ENCODE results near the gene SLC12A8. TPM values are rescaled to one million over a fixed set of nuclear protein-coding genes. Genes with fewer than 3 reads are reported as not detected.

SLC12A8 gene
- total and polyA plus RNA-seq, 9 of the 15 experiments (the other 6 are each of a cell fraction or from before 2014, with no cell fraction given), result 0.04 to 0.33 (median 0.09) TPM; not detected in 4

DNA sequence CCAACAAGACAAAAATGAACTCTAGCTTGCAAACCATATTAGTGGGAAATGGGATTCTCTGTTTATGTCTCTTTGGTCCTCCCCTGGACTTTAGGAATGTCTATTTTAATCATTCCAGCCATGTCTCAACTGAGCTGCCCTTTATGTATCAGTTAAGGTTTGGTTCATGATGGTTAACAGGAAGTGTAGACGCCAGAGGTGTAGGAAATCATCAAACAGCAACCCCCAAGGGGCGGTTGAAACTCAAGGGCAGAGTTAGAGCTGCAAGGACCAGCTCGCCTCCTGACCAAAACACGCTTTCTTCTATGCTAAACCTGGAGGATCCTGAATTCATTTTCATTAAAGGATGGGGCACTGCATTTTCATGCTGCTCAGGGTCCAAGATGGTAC lies 103.0 kb downstream of the SLC12A8 start:
- Histone ChIP-seq H3K27ac (ENCODE audit: extremely low read depth, low read depth, low read length) (no peak overlapping the region), H3K36me3 (ENCODE audit: control insufficient read depth, insufficient read depth, low read length) (no peaks in the 10 kb centered on the region), H2AFZ (ENCODE audit: low read depth, low read length) (no peak overlapping the region), H3K9ac (ENCODE audit: insufficient read depth in 1 of 2, low read depth in 2 of 2, low read length in 2 of 2) (no peak overlapping the region), H3K27me3 (ENCODE audit: control insufficient read depth in 2 of 2, insufficient read depth in 2 of 2, low read length in 2 of 2) (peaks cover 0 to 4% of the 10 kb centered on the region in 2 experiments; a peak in 1 of 5 replicates), H3K4me2 (ENCODE audit: insufficient read depth, low read length) (no peak overlapping the region), H3K9me3 (replicated peaks; ENCODE audit: control insufficient read depth, insufficient read depth, low read depth, low read length) (no peaks in the 10 kb centered on the region), H3K4me3 (no peak overlapping the region), H4K20me1 (replicated peaks; ENCODE audit: control insufficient read depth, insufficient read depth, low read length) (no peaks in the 10 kb centered on the region), H3K4me1 (replicated peaks in 1 of 2; ENCODE audit: control insufficient read depth in 2 of 2, insufficient read depth in 2 of 2, low read length in 2 of 2) (no peaks in the 10 kb centered on the region; a peak in 2 of 5 replicates), H3K9me1 (ENCODE audit: control insufficient read depth, insufficient read depth, low read length) (no peaks in the 10 kb centered on the region), H3K79me2 (ENCODE audit: control insufficient read depth, insufficient read depth, low read length) (no peaks in the 10 kb centered on the region)
- TF ChIP-seq, protein P1, sequence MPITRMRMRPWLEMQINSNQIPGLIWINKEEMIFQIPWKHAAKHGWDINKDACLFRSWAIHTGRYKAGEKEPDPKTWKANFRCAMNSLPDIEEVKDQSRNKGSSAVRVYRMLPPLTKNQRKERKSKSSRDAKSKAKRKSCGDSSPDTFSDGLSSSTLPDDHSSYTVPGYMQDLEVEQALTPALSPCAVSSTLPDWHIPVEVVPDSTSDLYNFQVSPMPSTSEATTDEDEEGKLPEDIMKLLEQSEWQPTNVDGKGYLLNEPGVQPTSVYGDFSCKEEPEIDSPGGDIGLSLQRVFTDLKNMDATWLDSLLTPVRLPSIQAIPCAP (CRISPR knock-in tag; IDR thresholded peaks at IDR 0.05; ENCODE audit: borderline replicate concordance), result no peak
- TF ChIP-seq, protein P2, sequence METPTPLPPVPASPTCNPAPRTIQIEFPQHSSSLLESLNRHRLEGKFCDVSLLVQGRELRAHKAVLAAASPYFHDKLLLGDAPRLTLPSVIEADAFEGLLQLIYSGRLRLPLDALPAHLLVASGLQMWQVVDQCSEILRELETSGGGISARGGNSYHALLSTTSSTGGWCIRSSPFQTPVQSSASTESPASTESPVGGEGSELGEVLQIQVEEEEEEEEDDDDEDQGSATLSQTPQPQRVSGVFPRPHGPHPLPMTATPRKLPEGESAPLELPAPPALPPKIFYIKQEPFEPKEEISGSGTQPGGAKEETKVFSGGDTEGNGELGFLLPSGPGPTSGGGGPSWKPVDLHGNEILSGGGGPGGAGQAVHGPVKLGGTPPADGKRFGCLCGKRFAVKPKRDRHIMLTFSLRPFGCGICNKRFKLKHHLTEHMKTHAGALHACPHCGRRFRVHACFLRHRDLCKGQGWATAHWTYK (CRISPR knock-in tag; IDR thresholded peaks at IDR 0.05), result no peak
- TF ChIP-seq ZNF41 (CRISPR knock-in tag; conservative IDR thresholded peaks at IDR 0.05), result no peak
- TF ChIP-seq NR2C1 (IDR thresholded peaks at IDR 0.05), result no peak
- TF ChIP-seq NR2C1 (tag; IDR thresholded peaks at IDR 0.05), result no peak
- no peak for TF ChIP-seq SPI1 (IDR thresholded peaks at IDR 0.05; ENCODE audit: borderline replicate concordance, low read depth, low read length)
- TF ChIP-seq, protein P3, sequence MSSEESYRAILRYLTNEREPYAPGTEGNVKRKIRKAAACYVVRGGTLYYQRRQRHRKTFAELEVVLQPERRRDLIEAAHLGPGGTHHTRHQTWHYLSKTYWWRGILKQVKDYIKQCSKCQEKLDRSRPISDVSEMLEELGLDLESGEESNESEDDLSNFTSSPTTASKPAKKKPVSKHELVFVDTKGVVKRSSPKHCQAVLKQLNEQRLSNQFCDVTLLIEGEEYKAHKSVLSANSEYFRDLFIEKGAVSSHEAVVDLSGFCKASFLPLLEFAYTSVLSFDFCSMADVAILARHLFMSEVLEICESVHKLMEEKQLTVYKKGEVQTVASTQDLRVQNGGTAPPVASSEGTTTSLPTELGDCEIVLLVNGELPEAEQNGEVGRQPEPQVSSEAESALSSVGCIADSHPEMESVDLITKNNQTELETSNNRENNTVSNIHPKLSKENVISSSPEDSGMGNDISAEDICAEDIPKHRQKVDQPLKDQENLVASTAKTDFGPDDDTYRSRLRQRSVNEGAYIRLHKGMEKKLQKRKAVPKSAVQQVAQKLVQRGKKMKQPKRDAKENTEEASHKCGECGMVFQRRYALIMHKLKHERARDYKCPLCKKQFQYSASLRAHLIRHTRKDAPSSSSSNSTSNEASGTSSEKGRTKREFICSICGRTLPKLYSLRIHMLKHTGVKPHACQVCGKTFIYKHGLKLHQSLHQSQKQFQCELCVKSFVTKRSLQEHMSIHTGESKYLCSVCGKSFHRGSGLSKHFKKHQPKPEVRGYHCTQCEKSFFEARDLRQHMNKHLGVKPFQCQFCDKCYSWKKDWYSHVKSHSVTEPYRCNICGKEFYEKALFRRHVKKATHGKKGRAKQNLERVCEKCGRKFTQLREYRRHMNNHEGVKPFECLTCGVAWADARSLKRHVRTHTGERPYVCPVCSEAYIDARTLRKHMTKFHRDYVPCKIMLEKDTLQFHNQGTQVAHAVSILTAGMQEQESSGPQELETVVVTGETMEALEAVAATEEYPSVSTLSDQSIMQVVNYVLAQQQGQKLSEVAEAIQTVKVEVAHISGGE (CRISPR knock-in tag; IDR thresholded peaks at IDR 0.05), result no peak
- FAIRE-seq (no peak), DNase-seq (ENCODE audit: extremely low read depth in 1 of 4, low spot score in 3 of 4) (no peak), ATAC-seq (no peak)
- in situ Hi-C loops (cut with MboI) (no loop called here), intact Hi-C loops (cut with micrococcal nuclease) (no loop called here)
- ChIA-PET CTCF (ENCODE audit: low intra/inter-chr PET ratio) (no interaction called here), POLR2A (no interaction called here)
- 6% methylated on average over 4 of the region's 4 CpGs for WGBS (ENCODE audit: insufficient coverage, low coverage, missing lambda C conversion rate)
- no TSS peak for BruUV-seq (replicated peaks)
